Lung (tissue), 12 donors: Measurements from ENCODE around the gene MAST3. TPM values are rescaled to one million over a fixed set of nuclear protein-coding genes. Genes with fewer than 3 reads are reported as not detected.

Experiments used
- ATAC-seq: fragments of 200-7000 bp; cut with Tn5 transposase; one replicate; pipeline ENCODE4 v1.9.1; 2020; ENCODE audit warnings: moderate number of reproducible peaks; ENCODE audit not compliant: insufficient read depth, low FRiP score
- DNase-seq, 3 donors: peaks; one replicate each; pipeline ENCODE4 v3.0.0-alpha.2; 2013 to 2017
- H3K27ac ChIP-seq, 2 donors: one replicate each; pipeline ENCODE4 v1.5.1; 2013; ENCODE audit warnings: mild to moderate bottlenecking in 2 of 2, moderate library complexity in 2 of 2, control low read depth in 1 of 2, inconsistent platforms in 1 of 2, low read depth in 1 of 2, low read length in 1 of 2
- H3K27me3 ChIP-seq, 3 donors: one replicate each; pipeline ENCODE4 v1.5.1; 2013; ENCODE audit warnings: low read length in 2 of 3; ENCODE audit not compliant: control insufficient read depth in 3 of 3, insufficient read depth in 3 of 3
- H3K36me3 ChIP-seq, 4 donors: one replicate each; pipeline ENCODE4 v1.5.1; 2013; ENCODE audit warnings: low read length in 4 of 4, mild to moderate bottlenecking in 1 of 4, moderate library complexity in 1 of 4; ENCODE audit not compliant: control insufficient read depth in 4 of 4, insufficient read depth in 4 of 4
- H3K4me1 ChIP-seq, 5 donors: one replicate each; pipeline ENCODE4 v1.5.1; 2013; ENCODE audit warnings: low read length in 5 of 5, mild to moderate bottlenecking in 2 of 5, moderate library complexity in 1 of 5; ENCODE audit not compliant: control insufficient read depth in 5 of 5, insufficient read depth in 5 of 5
- H3K4me3 ChIP-seq: one replicate; pipeline ENCODE4 v1.5.1; 2013; ENCODE audit warnings: mild to moderate bottlenecking, control low read depth, moderate library complexity
- H3K9ac ChIP-seq, 2 donors: one replicate each; pipeline ENCODE4 v1.5.1; 2013; ENCODE audit warnings: low read length in 2 of 2, control low read depth in 1 of 2; ENCODE audit not compliant: insufficient read depth in 1 of 2
- H3K9me3 ChIP-seq, 4 donors: one replicate each; pipeline ENCODE4 v1.5.1; 2013; ENCODE audit warnings: low read length in 3 of 4, mild to moderate bottlenecking in 1 of 4, moderate library complexity in 1 of 4; ENCODE audit not compliant: control insufficient read depth in 4 of 4, insufficient read depth in 3 of 4
- WGBS, 2 donors: extraction: QIAGEN DNeasy Blood & Tissue Kit; methylation state at CpG; one replicate each; pipeline ENCODE4 v1.1.7; 2013; 5-methylcytosine and 5-hydroxymethylcytosine counted together
- polyA plus RNA-seq, 2 donors: library from polyadenylated mRNA; stranded (reverse); fragments of 200-250 nt; gene quantifications; one replicate each; pipeline ENCODE4 v1.2.1, GENCODE V29; 2013
- total RNA-seq, 2 donors: library from RNA; depleted of rRNA in 1 of 2; stranded (reverse); fragments of >200 nt in 1 of 2; gene quantifications; one replicate each; pipeline ENCODE4 v1.2.1, GENCODE V29; 2014 to 2021
- TF ChIP-seq, protein P1 (sequence below): IDR thresholded peaks from 2 replicates; pipeline ENCODE4 v1.5.1; 2012; ENCODE audit warnings: mild to moderate bottlenecking; ENCODE audit errors: control extremely low read depth, extremely low read depth
- donor health status: control.
- donor health status: control.
- donor health status: Bipolar disorder and iron deficiency.
- donor health status: healthy.
- donor health status: DM: yes; HTN: yes; CAD: no.

MAST3 gene
- total and polyA plus RNA-seq, 4 donors = 5.0 to 24.0 (median 9.3) TPM

DNA sequence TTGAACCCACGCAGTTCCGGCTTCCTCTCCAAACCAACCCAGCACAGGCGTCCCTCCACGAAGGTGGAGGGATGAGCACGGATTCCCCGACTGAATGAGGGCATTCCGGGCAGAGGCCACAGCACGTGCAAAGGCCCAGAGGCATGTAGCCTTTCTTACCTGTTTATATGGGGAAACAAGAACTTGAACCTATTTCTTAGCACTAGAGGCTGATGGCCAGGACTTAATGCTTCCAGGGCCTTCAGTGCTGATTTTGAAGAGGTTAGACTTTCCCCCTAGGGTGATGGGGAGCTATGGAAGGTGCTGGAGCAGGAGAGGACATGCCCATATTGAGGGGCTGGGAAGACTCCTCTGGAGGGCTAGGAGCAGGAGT lies 2.0 kb downstream of the MAST3 start:
- H3K4me1 ChIP-seq = peaks cover 0 to 16% (median 7%) of the 10 kb centered on the region in 5 donors
- H3K36me3 ChIP-seq = no peaks in the 10 kb centered on the region
- H3K9ac ChIP-seq = no peak overlapping the region
- no peaks in the 10 kb centered on the region for H3K9me3 ChIP-seq
- no peak for DNase-seq
- no peak overlapping the region for H3K4me3 ChIP-seq
- no peak overlapping the region for H3K27ac ChIP-seq
- peaks cover 0 to 20% (median 16%) of the 10 kb centered on the region in 3 donors for H3K27me3 ChIP-seq
- ATAC-seq = no peak
- 81 to 91% methylated on average over 8 of the region's 8 CpGs for WGBS, 2 donors
- TF ChIP-seq, protein P1, sequence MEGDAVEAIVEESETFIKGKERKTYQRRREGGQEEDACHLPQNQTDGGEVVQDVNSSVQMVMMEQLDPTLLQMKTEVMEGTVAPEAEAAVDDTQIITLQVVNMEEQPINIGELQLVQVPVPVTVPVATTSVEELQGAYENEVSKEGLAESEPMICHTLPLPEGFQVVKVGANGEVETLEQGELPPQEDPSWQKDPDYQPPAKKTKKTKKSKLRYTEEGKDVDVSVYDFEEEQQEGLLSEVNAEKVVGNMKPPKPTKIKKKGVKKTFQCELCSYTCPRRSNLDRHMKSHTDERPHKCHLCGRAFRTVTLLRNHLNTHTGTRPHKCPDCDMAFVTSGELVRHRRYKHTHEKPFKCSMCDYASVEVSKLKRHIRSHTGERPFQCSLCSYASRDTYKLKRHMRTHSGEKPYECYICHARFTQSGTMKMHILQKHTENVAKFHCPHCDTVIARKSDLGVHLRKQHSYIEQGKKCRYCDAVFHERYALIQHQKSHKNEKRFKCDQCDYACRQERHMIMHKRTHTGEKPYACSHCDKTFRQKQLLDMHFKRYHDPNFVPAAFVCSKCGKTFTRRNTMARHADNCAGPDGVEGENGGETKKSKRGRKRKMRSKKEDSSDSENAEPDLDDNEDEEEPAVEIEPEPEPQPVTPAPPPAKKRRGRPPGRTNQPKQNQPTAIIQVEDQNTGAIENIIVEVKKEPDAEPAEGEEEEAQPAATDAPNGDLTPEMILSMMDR = no peak

- ATAC-seq = no peak
- no peak overlapping the region for H3K9ac ChIP-seq
- no peaks in the 10 kb centered on the region for H3K36me3 ChIP-seq
- TF ChIP-seq, protein P1 = no peak
- WGBS, 2 donors = 55 to 62% methylated on average over 18 of the region's 18 CpGs
- H3K4me3 ChIP-seq = no peak overlapping the region
- no peak overlapping the region for H3K27ac ChIP-seq
- no peaks in the 10 kb centered on the region for H3K9me3 ChIP-seq
- peaks cover 0 to 18% (median 7%) of the 10 kb centered on the region in 5 donors for H3K4me1 ChIP-seq
- H3K27me3 ChIP-seq = peaks cover 0 to 17% (median 16%) of the 10 kb centered on the region in 3 donors
- no peak for DNase-seq
These were observed 3.1 kb downstream of the MAST3 start for GRCh38 chr19:18100710-18101109.

- Histone ChIP-seq H3K4me1 (peaks cover 0 to 18% (median 7%) of the 10 kb centered on the region in 5 donors), H3K4me3 (no peak overlapping the region), H3K27ac (no peak overlapping the region), H3K36me3 (no peaks in the 10 kb centered on the region), H3K9ac (no peak overlapping the region), H3K27me3 (peaks cover 0 to 17% (median 16%) of the 10 kb centered on the region in 3 donors), H3K9me3 (no peaks in the 10 kb centered on the region)
- DNase-seq (no peak), ATAC-seq (no peak)
- 87 to 95% methylated on average over 3 of the region's 3 CpGs for WGBS, 2 donors
- TF ChIP-seq, protein P1 = no peak
These were observed 3.7 kb downstream of the MAST3 start for GRCh38 chr19:18101268-18101667.
